ENCODE measurements around the gene TPRG1L.

- no peak for TF ChIP-seq POLR2A (IDR thresholded peaks at IDR 0.05)
- no peak for TF ChIP-seq CTCF (IDR thresholded peaks at IDR 0.05)
- TF ChIP-seq POLR2AphosphoS5 (IDR thresholded peaks at IDR 0.05): no peak
Observed at GRCh38 chr1:3672231-3672970, 47.6 kb downstream of the TPRG1L start.

Data from sigmoid colon (tissue), 4 donors.